ENCODE results near the gene DDX19B. TPM values are rescaled to one million over a fixed set of nuclear protein-coding genes. Genes with fewer than 3 reads are reported as not detected.

DDX19B gene
- total and polyA plus RNA-seq, 9 of the 15 experiments (the other 6 are each of a cell fraction or from before 2014, with no cell fraction given), result 7.0 to 32.9 (median 19.3) TPM

- TF ChIP-seq SNAPC5 (CRISPR knock-in tag; IDR thresholded peaks at IDR 0.05) (no peak), NFIC (IDR thresholded peaks at IDR 0.05) (no peak), MBD1 (CRISPR knock-in tag; IDR thresholded peaks at IDR 0.05) (peak; percentile 96), ZC3H11A (IDR thresholded peaks at IDR 0.05; ENCODE audit: low read depth, low read length) (no peak), ZNF584 (CRISPR knock-in tag; IDR thresholded peaks at IDR 0.05; ENCODE audit: low read depth) (no peak), KLF16 (IDR thresholded peaks at IDR 0.05) (no peak), GTF3C2 (IDR thresholded peaks at IDR 0.05; ENCODE audit: borderline replicate concordance, extremely low read depth, insufficient read length) (peak; percentile 7), MGA (IDR thresholded peaks at IDR 0.05) (no peak), TARDBP (IDR thresholded peaks at IDR 0.05) (0 out of 2 replicates have a peak, but pooled peaks have one; percentile 20), ELF4 (CRISPR knock-in tag; IDR thresholded peaks at IDR 0.05) (no peak)
Observed at GRCh38 chr16:70252355-70252988, 46.5 kb upstream of the DDX19B start (continued).

All from K562 (cell line).